Kidney (tissue), 14 donors: ENCODE measurements around the gene EIF4A3. TPM values are rescaled to one million over a fixed set of nuclear protein-coding genes. Genes with fewer than 3 reads are reported as not detected.
A peak's percentile ranks its signal among the peaks of the same experiment; 100 is the strongest.

Experiments
- DNase-seq, 5 donors: peaks; one replicate each; pipeline ENCODE4 v3.0.0-alpha.2; 2013 to 2020
- FAIRE-seq: peaks from 2 replicates; lab custom pipeline; 2012; peaks lifted over from hg19 to GRCh38; lab: Jason Lieb, UNC
- H3K27ac ChIP-seq, 2 donors: one replicate each; pipeline ENCODE4 v1.7.0; 2013; ENCODE audit warnings: low read depth in 2 of 2, low read length in 2 of 2, inconsistent platforms in 1 of 2
- H3K27me3 ChIP-seq: one replicate; pipeline ENCODE4 v1.7.1; 2013; ENCODE audit warnings: low read length, inconsistent platforms; ENCODE audit not compliant: control insufficient read depth, insufficient read depth
- H3K36me3 ChIP-seq, 3 donors: one replicate each; pipeline versions ENCODE4 v1.7.0 to v1.7.1; 2013; ENCODE audit warnings: low read length in 3 of 3, control low read depth in 1 of 3, inconsistent platforms in 1 of 3; ENCODE audit not compliant: insufficient read depth in 3 of 3, control insufficient read depth in 2 of 3
- H3K4me1 ChIP-seq, 3 donors: one replicate each; pipeline versions ENCODE4 v1.7.0 to v1.7.1; 2013; ENCODE audit warnings: low read length in 3 of 3, inconsistent platforms in 1 of 3, low read depth in 1 of 3; ENCODE audit not compliant: control insufficient read depth in 2 of 3, insufficient read depth in 2 of 3
- H3K4me3 ChIP-seq, 3 donors: one replicate each; pipeline versions ENCODE4 v1.7.0 to v1.8.1; 2013; ENCODE audit warnings: low read length in 3 of 3, control low read depth in 1 of 3, inconsistent platforms in 1 of 3
- H3K9ac ChIP-seq, 3 donors: one replicate each; pipeline versions ENCODE4 v1.7.0 to v1.7.1; 2013; ENCODE audit warnings: low read length in 3 of 3, control low read depth in 1 of 3, inconsistent platforms in 1 of 3
- H3K9me3 ChIP-seq, 3 donors: one replicate each; pipeline versions ENCODE4 v1.7.0 to v1.7.1; 2013; ENCODE audit warnings: low read length in 3 of 3, control low read depth in 1 of 3, inconsistent platforms in 1 of 3; ENCODE audit not compliant: control insufficient read depth in 2 of 3, insufficient read depth in 1 of 3
- intact Hi-C: fragments of 100-400 bp; cut with DNase I; formaldehyde crosslinking; loops from one replicate; pipeline ENCODE4 v1.11.1; 2022
- polyA plus RNA-seq: library from polyadenylated mRNA; stranded (reverse); fragments of 350-450 nt; fragmentation: Illumina TruSeq; extraction: RNeasy Lipid Tissue Mini Kit (QIAGEN cat#74804); gene quantifications from one replicate; pipeline ENCODE4 v1.2.3, GENCODE V29; 2014; ENCODE audit warnings: low read depth, low replicate concordance; ENCODE audit not compliant: insufficient read depth
- total RNA-seq: library from RNA; stranded (reverse); fragmentation: NEBNext Ultra II Directional; extraction: Animal tissue kit (Norgen Biotek cat#: 25700); gene quantifications from one replicate; pipeline ENCODE4 v1.2.1, GENCODE V29; 2021
- TF ChIP-seq, protein P1 (sequence below): IDR thresholded peaks from 3 replicates; pipeline ENCODE4 v1.5.1; 2012; ENCODE audit warnings: mild to moderate bottlenecking, moderate library complexity, borderline replicate concordance; ENCODE audit not compliant: insufficient read depth; ENCODE audit errors: extremely low read depth
- donor health status: control.
- donor health status: control.
- donor health status: control.
- donor health status: control.
- donor health status: control.
- donor health status: DM: yes; HTN: yes; CAD: no.
- donor health status: Normal renal cell carcinoma (clear cell type).

Gene EIF4A3
- total and polyA plus RNA-seq, 2 donors from 2014 or later: 63.6 to 75.0 TPM

- FAIRE-seq: no peak
- peak in 1 of 5 donors; percentile 71 for DNase-seq
Measured at GRCh38 chr17:80195671-80196529, 49.0 kb upstream of the EIF4A3 start.

DNA sequence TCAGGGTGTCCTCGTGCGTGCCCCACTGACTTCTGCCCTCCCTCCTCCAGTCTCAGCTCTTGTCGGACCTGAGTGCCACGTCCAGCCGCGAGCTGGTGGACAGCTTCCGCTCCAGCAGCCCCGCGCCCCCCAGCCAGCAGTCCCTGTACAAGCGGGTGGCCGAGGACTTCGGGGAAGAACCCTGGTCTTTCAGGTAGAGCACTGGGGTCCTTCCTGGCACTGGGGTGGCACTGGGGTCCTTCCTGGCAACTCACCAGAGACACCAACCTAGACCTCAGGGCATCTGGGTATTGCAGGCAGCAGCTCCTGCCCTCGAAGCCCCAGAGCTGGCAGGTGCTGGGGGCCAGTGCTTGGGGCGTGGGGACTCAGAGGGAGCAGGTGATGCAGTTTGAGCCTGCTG, 48.2 kb upstream of the EIF4A3 start:
- Histone ChIP-seq H3K4me3 (no peak overlapping the region), H3K4me1 (peaks cover 0 to 5% (median 0%) of the 10 kb centered on the region in 3 donors), H3K36me3 (no peaks in the 10 kb centered on the region), H3K9ac (no peak overlapping the region), H3K27me3 (no peaks in the 10 kb centered on the region), H3K9me3 (no peaks in the 10 kb centered on the region), H3K27ac (no peak overlapping the region)
- DNase-seq (no peak), FAIRE-seq (no peak)
- TF ChIP-seq, protein P1, sequence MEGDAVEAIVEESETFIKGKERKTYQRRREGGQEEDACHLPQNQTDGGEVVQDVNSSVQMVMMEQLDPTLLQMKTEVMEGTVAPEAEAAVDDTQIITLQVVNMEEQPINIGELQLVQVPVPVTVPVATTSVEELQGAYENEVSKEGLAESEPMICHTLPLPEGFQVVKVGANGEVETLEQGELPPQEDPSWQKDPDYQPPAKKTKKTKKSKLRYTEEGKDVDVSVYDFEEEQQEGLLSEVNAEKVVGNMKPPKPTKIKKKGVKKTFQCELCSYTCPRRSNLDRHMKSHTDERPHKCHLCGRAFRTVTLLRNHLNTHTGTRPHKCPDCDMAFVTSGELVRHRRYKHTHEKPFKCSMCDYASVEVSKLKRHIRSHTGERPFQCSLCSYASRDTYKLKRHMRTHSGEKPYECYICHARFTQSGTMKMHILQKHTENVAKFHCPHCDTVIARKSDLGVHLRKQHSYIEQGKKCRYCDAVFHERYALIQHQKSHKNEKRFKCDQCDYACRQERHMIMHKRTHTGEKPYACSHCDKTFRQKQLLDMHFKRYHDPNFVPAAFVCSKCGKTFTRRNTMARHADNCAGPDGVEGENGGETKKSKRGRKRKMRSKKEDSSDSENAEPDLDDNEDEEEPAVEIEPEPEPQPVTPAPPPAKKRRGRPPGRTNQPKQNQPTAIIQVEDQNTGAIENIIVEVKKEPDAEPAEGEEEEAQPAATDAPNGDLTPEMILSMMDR: no peak
- intact Hi-C loops: no loop called here

More at GRCh38 chr17:80195671-80196529, 49.0 kb upstream of the EIF4A3 start:
- intact Hi-C loops: no loop called here
- Histone ChIP-seq H3K27me3 (no peaks in the 10 kb centered on the region), H3K4me1 (peaks cover 0 to 5% (median 0%) of the 10 kb centered on the region in 3 donors), H3K9me3 (no peaks in the 10 kb centered on the region), H3K4me3 (no peak overlapping the region), H3K36me3 (no peaks in the 10 kb centered on the region), H3K27ac (no peak overlapping the region), H3K9ac (no peak overlapping the region)
- TF ChIP-seq, protein P1: peak; percentile 59

- no peak overlapping the region for H3K9ac ChIP-seq
- DNase-seq: peak in 3 of 5 donors; percentile 48 to 62 (median 51)
- intact Hi-C loops: no loop called here
- H3K27ac ChIP-seq: no peak overlapping the region
- no peaks in the 10 kb centered on the region for H3K9me3 ChIP-seq
- no peak for FAIRE-seq
- no peaks in the 10 kb centered on the region for H3K27me3 ChIP-seq
- no peak overlapping the region for H3K4me3 ChIP-seq
- H3K4me1 ChIP-seq: peaks cover 0 to 7% (median 2%) of the 10 kb centered on the region in 3 donors
- TF ChIP-seq, protein P1: no peak
- no peaks in the 10 kb centered on the region for H3K36me3 ChIP-seq
Measured at GRCh38 chr17:80191865-80192661, 45.1 kb upstream of the EIF4A3 start.
